GM21381 (cell line): ENCODE measurements around the gene MS4A6A.
"Not testable (repeated sequence)": the region's sequence is repeated elsewhere in the genome, so short reads cannot be mapped to it uniquely, and the experiment has no call there.

Source experiments
- ATAC-seq: cut with Tn5 transposase; IDR thresholded peaks from one replicate; pipeline ENCODE4 v1.9.1; 2021; ENCODE audit warnings: mild to moderate bottlenecking, moderate library complexity; ENCODE audit not compliant: unreplicated experiment

The MS4A6A gene

GRCh38 chr11:60130496-60130895, 52.4 kb downstream of the MS4A6A start:
- ATAC-seq, result no peak

DNA sequence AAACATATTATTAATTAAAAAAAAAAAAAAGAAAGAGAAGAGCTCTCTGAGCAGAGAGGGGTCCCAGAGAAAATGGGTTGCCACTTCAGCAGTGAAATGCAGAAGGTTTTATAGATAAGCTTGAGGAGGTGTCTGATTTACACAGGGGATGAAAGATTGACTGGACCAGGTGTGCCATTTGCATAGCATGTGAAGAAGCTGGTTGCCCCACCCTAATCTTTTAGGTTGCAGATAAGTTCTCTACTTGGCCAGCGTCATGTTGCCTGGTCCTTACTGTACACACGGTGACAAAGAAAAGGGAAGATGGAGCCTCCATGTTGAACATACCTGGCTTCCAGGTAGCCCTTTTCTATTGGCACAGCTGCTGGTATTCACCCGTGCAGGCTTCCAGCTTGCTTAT, 53.0 kb downstream of the MS4A6A start:
- ATAC-seq, result no peak

GRCh38 chr11:60128866-60129265, 54.0 kb downstream of the MS4A6A start:
- ATAC-seq, result not testable (repeated sequence)

- no peak for ATAC-seq
Observed at GRCh38 chr11:60128376-60128775, 54.5 kb downstream of the MS4A6A start.

DNA sequence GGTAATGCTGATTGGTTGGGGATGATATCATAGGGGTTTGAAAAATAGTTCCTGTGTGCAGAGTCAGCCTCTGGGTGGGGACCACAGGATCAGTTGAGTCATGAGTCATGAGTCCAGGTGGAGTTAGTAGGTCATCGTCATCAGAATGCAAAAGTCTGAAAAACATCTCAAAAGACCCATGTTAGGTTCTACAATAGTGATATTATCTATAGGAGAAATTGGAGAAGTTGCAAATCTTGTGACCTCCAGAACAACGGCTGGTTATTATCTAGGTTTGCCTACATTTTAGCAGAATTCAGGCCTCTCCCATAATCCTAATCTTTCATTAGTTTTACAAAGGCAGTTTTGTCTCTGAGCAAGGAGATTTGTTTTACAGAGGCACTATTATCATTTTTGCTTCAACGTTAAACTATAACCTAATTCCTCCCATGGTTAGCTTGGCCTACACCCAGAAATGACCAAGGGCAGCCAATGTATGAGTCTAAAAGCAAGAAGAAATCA, 55.5 kb downstream of the MS4A6A start:
- ATAC-seq, result no peak

DNA sequence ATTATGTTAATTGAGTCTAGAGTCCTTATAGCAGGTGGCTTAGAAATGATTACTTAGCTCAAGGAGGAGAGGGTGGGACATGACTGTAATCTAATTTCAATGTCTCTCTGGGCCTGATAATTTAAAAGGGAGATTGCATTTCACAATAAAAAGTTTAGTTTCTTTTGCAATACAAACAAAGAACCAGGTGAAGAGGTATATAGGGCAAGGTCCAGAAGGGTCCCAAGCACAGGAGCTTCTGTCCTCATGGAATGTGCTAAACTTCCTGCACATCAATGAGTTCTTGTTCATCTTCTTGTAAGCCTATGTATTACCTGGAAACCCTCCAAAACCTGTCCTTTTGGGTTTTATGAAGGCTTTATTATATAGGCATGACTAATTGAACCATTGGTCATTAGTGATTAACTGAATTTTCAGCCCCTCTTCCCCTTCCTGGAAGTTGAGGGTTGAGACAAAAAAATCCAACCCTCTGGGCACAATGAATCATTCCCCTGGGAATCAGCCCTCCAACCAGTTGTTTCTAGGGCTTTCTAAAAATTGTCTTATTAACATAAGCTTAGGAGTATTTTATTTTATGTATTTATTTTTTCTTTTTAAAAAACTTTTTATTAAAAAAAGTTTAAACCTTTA, 56.8 kb downstream of the MS4A6A start:
- ATAC-seq, result no peak

GRCh38 chr11:60124802-60125432, 58.0 kb downstream of the MS4A6A start:
- no peak for ATAC-seq
